Neural crest cell (in vitro differentiated cells): ENCODE data around the gene ZG16. TPM values are rescaled to one million over a fixed set of nuclear protein-coding genes. Genes with fewer than 3 reads are reported as not detected.

ENCODE experiments used
- DNase-seq: peaks from one replicate; pipeline ENCODE4 v3.0.0; 2021; ENCODE audit warnings: low read depth, mixed read lengths, low spot score
- H3K27ac Mint-ChIP-seq: one replicate; pipeline ENCODE4 v1.8.0; 2021; ENCODE audit warnings: mild to moderate bottlenecking, mixed read lengths; ENCODE audit not compliant: unreplicated experiment
- H3K27me3 Mint-ChIP-seq: 2 replicates; pipeline ENCODE4 v1.8.0; 2021; ENCODE audit warnings: low read depth, mild to moderate bottlenecking, mixed read lengths
- H3K36me3 Mint-ChIP-seq: 2 replicates; pipeline ENCODE4 v1.8.0; 2021; ENCODE audit warnings: low read depth, mild to moderate bottlenecking, mixed read lengths
- H3K4me1 Mint-ChIP-seq: 2 replicates; pipeline ENCODE4 v1.8.0; 2021; ENCODE audit warnings: mixed read lengths
- H3K4me3 Mint-ChIP-seq: one replicate; pipeline ENCODE4 v1.8.0; 2021; ENCODE audit warnings: mild to moderate bottlenecking, mixed read lengths
- H3K9me3 Mint-ChIP-seq: 2 replicates; pipeline ENCODE4 v1.8.0; 2021; ENCODE audit warnings: mixed read lengths
- total RNA-seq: library from RNA; stranded (reverse); gene quantifications from 2 replicates; pipeline ENCODE4 v1.2.1, GENCODE V29; 2021
- TF ChIP-seq, protein P1 (sequence below): fragments of 200-600 bp; sonication (generic); conservative IDR thresholded peaks from 2 replicates; pipeline ENCODE4 v1.5.0; 2021; ENCODE audit warnings: antibody characterized with exemption, mild to moderate bottlenecking

The ZG16 gene
- total RNA-seq, 1 donor from 2014 or later, result not detected

DNA sequence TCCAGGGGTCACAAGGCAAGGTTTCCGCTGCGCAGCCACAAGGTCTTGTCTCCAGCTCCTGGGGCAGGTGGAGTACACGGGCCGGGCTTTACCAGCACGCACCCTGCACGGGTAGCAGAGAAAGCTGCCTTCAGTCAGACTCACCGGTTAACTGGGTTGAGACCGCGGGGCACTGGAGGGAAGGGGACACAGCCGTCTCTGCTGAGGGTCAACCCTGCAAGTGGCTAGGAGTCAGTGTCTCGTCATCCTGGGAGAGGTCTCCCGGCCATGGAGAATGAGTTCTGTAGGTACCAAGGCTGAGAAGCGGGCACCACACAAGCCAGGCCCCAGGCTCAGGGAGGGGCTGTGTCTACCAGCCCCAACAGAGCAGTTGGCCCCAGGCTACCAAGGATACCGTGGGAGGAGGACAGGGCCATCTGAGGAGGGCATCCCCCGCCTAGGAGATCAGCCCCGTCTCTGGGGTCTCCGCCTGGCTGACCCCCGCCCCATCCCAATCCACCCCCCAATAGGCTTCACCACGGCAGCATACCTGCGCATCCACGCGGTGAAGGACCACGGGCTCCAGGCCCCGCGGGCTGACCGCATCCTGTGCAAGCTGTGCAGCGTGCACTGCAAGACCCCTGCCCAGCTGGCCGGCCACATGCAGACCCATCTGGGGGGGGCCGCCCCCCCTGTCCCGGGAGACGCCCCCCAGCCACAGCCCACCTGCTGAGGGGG is 31.1 kb downstream of the ZG16 start:
- peaks cover 66% of the 10 kb centered on the region for H3K4me1 Mint-ChIP-seq
- H3K36me3 Mint-ChIP-seq, result peaks cover 16% of the 10 kb centered on the region

DNA sequence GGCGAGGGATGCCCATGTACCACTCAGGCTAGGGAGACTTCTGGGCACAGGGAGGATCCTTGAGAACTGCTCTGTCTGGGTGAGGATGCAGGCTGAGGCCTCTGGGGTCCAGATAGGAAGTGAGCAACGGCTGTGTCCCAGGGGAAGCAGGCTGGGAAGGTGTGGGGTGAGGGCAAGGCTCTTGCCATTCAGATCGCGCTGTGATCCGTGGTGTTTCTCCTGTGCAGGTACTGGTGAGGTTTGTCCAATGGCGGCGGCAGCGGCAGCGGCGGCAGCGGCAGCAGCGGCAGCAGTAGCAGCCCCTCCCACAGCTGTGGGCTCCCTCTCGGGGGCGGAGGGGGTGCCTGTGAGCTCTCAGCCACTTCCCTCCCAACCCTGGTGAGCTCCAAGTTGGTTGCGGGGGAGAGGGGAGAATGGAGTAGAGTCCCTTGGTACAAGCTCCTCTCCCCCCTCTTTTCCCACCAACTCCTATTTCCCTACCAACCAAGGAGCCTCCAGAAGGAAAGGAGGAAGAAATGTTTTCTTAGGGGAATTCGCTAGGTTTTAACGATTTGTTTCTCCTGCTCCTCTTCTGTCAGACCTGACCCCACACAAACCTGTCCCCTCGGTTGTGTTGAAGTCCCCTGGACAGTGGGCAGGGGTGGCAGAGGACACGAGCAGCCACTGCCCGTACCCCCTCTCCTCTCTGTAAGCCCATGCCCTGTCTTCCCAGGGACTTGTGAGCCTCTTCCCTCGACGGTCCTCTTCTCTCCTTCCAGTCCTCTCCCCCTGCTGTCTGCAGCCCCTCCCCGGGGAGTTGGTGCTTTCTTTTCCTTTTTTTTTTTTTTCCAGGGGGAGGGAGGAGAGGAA is 32.0 kb downstream of the ZG16 start:
- H3K4me1 Mint-ChIP-seq, result peaks cover 69% of the 10 kb centered on the region

More for the DNA sequence above, 31.1 kb downstream of the ZG16 start:
- TF ChIP-seq, protein P1, sequence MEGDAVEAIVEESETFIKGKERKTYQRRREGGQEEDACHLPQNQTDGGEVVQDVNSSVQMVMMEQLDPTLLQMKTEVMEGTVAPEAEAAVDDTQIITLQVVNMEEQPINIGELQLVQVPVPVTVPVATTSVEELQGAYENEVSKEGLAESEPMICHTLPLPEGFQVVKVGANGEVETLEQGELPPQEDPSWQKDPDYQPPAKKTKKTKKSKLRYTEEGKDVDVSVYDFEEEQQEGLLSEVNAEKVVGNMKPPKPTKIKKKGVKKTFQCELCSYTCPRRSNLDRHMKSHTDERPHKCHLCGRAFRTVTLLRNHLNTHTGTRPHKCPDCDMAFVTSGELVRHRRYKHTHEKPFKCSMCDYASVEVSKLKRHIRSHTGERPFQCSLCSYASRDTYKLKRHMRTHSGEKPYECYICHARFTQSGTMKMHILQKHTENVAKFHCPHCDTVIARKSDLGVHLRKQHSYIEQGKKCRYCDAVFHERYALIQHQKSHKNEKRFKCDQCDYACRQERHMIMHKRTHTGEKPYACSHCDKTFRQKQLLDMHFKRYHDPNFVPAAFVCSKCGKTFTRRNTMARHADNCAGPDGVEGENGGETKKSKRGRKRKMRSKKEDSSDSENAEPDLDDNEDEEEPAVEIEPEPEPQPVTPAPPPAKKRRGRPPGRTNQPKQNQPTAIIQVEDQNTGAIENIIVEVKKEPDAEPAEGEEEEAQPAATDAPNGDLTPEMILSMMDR, result no peak
- Mint-ChIP-seq H3K9me3 (no peaks in the 10 kb centered on the region), H3K27ac (no peak overlapping the region), H3K27me3 (peaks cover 21% of the 10 kb centered on the region), H3K4me3 (peak overlapping the region; percentile 91)
- DNase-seq, result no peak

GRCh38 chr16:29810699-29811169 is 32.7 kb downstream of the ZG16 start:
- no peak for DNase-seq
- Mint-ChIP-seq H3K27ac (peak overlapping the region; percentile 32), H3K4me1 (peaks cover 72% of the 10 kb centered on the region), H3K9me3 (no peaks in the 10 kb centered on the region), H3K27me3 (peaks cover 18% of the 10 kb centered on the region), H3K36me3 (peaks cover 11% of the 10 kb centered on the region), H3K4me3 (peak overlapping the region; percentile 96)
- TF ChIP-seq, protein P1, result no peak

More for the DNA sequence above, 32.0 kb downstream of the ZG16 start:
- H3K9me3 Mint-ChIP-seq, result no peaks in the 10 kb centered on the region
- H3K27ac Mint-ChIP-seq, result no peak overlapping the region
- TF ChIP-seq, protein P1, result no peak
- peaks cover 13% of the 10 kb centered on the region for H3K36me3 Mint-ChIP-seq
- H3K27me3 Mint-ChIP-seq, result peaks cover 19% of the 10 kb centered on the region
- H3K4me3 Mint-ChIP-seq, result peak overlapping the region; percentile 96
- peak; percentile 11 for DNase-seq

- H3K27ac Mint-ChIP-seq, result peak overlapping the region; percentile 97
- TF ChIP-seq, protein P1, result no peak
- peaks cover 76% of the 10 kb centered on the region for H3K4me1 Mint-ChIP-seq
Measured at GRCh38 chr16:29811170-29811895, 33.3 kb downstream of the ZG16 start.

More at GRCh38 chr16:29811170-29811895, 33.3 kb downstream of the ZG16 start:
- Mint-ChIP-seq H3K27me3 (peaks cover 21% of the 10 kb centered on the region), H3K36me3 (peaks cover 11% of the 10 kb centered on the region), H3K4me3 (peak overlapping the region; percentile 96), H3K9me3 (no peaks in the 10 kb centered on the region)
- DNase-seq, result peak; percentile 81
